Cerebellar cortex (tissue), 1 donor: ENCODE measurements around the gene PET100.

Experiments used
- DNase-seq: peaks from one replicate; pipeline ENCODE4 v3.0.0-alpha.2; 2015; ENCODE audit warnings: low spot score

PET100 gene

GRCh38 chr19:7650148-7650547, 20.6 kb downstream of the PET100 start:
- DNase-seq: no peak

- peak; percentile 73 for DNase-seq
These were observed 22.6 kb downstream of the PET100 start for GRCh38 chr19:7652061-7652641.

- DNase-seq: no peak
These were observed 24.8 kb downstream of the PET100 start for GRCh38 chr19:7654401-7654800.

- DNase-seq: no peak
These were observed 26.0 kb downstream of the PET100 start for GRCh38 chr19:7655581-7655980.

GRCh38 chr19:7657131-7657751, 27.6 kb downstream of the PET100 start:
- DNase-seq: no peak

- no peak for DNase-seq
These were observed 28.7 kb downstream of the PET100 start for GRCh38 chr19:7658219-7658686.

GRCh38 chr19:7661744-7662538, 32.3 kb downstream of the PET100 start:
- DNase-seq: no peak

GRCh38 chr19:7662657-7663056, 33.1 kb downstream of the PET100 start:
- no peak for DNase-seq

GRCh38 chr19:7663706-7664105, 34.1 kb downstream of the PET100 start:
- DNase-seq: no peak

GRCh38 chr19:7665076-7665475, 35.5 kb downstream of the PET100 start:
- no peak for DNase-seq

GRCh38 chr19:7668842-7669241, 39.2 kb downstream of the PET100 start, which contains the start of gene RETN:
Gene RETN, plus strand, starts transcription at chr19:7669049. Its CDS starts 278 bp downstream, at chr19:7669327.
- DNase-seq: no peak

GRCh38 chr19:7669641-7670040, 40.0 kb downstream of the PET100 start:
- no peak for DNase-seq

GRCh38 chr19:7670150-7670783, 40.7 kb downstream of the PET100 start:
- DNase-seq: no peak

GRCh38 chr19:7670790-7671189, 41.2 kb downstream of the PET100 start:
- no peak for DNase-seq

GRCh38 chr19:7672522-7672921, 42.9 kb downstream of the PET100 start:
- no peak for DNase-seq

GRCh38 chr19:7674010-7675005, 44.7 kb downstream of the PET100 start:
- peak; percentile 35 for DNase-seq

GRCh38 chr19:7676376-7676775, 46.8 kb downstream of the PET100 start:
- no peak for DNase-seq

- DNase-seq: no peak
These were observed 47.3 kb downstream of the PET100 start, which contains the start of gene MCEMP1 for GRCh38 chr19:7676854-7677253. Gene MCEMP1, plus strand, starts transcription at chr19:7677090. Its CDS starts 31 bp downstream, at chr19:7677121.

- no peak for DNase-seq
These were observed 48.2 kb downstream of the PET100 start for GRCh38 chr19:7677669-7678311.

GRCh38 chr19:7678971-7679751, 49.6 kb downstream of the PET100 start:
- DNase-seq: peak; percentile 66
